Suppressor macrophage treated with lipopolysaccharide for 1 hour (primary cell): ENCODE data around the gene TPI1.

Source experiments
- DNase-seq, 3 donors: peaks; one replicate each; pipeline ENCODE4 v3.0.0-alpha.2; 2020 to 2022

TPI1 gene

GRCh38 chr12:6828781-6829535 lies 38.4 kb upstream of the TPI1 start:
- DNase-seq: peak in 2 of 3 donors; percentile 31 to 46

GRCh38 chr12:6829536-6830220 lies 37.7 kb upstream of the TPI1 start:
- DNase-seq: no peak

GRCh38 chr12:6830286-6830890 lies 36.9 kb upstream of the TPI1 start:
- peak in 1 of 3 donors; percentile 22 for DNase-seq

GRCh38 chr12:6830999-6831398 lies 36.3 kb upstream of the TPI1 start:
- DNase-seq: no peak

- DNase-seq: no peak
These were observed 35.8 kb upstream of the TPI1 start for GRCh38 chr12:6831450-6831995.

GRCh38 chr12:6832125-6832524 lies 35.2 kb upstream of the TPI1 start:
- DNase-seq: no peak

GRCh38 chr12:6833189-6833890 lies 34.0 kb upstream of the TPI1 start:
- DNase-seq: no peak

GRCh38 chr12:6834254-6834653 lies 33.1 kb upstream of the TPI1 start:
- DNase-seq: no peak

- DNase-seq: no peak
These were observed 32.5 kb upstream of the TPI1 start for GRCh38 chr12:6834873-6835272.

- no peak for DNase-seq
These were observed 30.5 kb upstream of the TPI1 start for GRCh38 chr12:6836851-6837250.

GRCh38 chr12:6837370-6838060 lies 29.8 kb upstream of the TPI1 start:
- DNase-seq: no peak

GRCh38 chr12:6838854-6839253 lies 28.5 kb upstream of the TPI1 start:
- no peak for DNase-seq

- DNase-seq: no peak
These were observed 27.7 kb upstream of the TPI1 start for GRCh38 chr12:6839482-6840201.

- no peak for DNase-seq
These were observed 27.0 kb upstream of the TPI1 start for GRCh38 chr12:6840330-6840729.

- DNase-seq: no peak
These were observed 26.4 kb upstream of the TPI1 start, which contains the start of gene GNB3 for GRCh38 chr12:6840761-6841515. Gene GNB3 (plus strand): TSS chr12:6840925. CDS start chr12:6841288, 363 bp downstream.

- DNase-seq: no peak
These were observed 25.3 kb upstream of the TPI1 start for GRCh38 chr12:6842075-6842474.

GRCh38 chr12:6843118-6843902 lies 24.0 kb upstream of the TPI1 start:
- DNase-seq: no peak

GRCh38 chr12:6845395-6845794 lies 21.9 kb upstream of the TPI1 start:
- no peak for DNase-seq

- DNase-seq: peak in 1 of 3 donors; percentile 35
These were observed 20.9 kb upstream of the TPI1 start for GRCh38 chr12:6846316-6846869.

GRCh38 chr12:6847676-6848075 lies 19.7 kb upstream of the TPI1 start:
- DNase-seq: no peak
